ENCODE results near the gene INTS15. TPM values are rescaled to one million over a fixed set of nuclear protein-coding genes. Genes with fewer than 3 reads are reported as not detected.

The INTS15 gene
- total RNA-seq, 1 experiment from 2014 or later, result 38.6 TPM

GRCh38 chr7:6656413-6656812 is 66.6 kb downstream of the INTS15 start:
- no peak for DNase-seq (ENCODE audit: low spot score)

Other genes with a start within 250 kb of the INTS15 start
- 52.1 and 58.0 TPM in 2 replicates for gene FAM220A, start 241.1 kb upstream of the INTS15 start, total RNA-seq (2014; rRNA removed; shearing (Covaris generic))
- 136 and 203 TPM in 2 replicates for gene RAC1, start 215.5 kb upstream of the INTS15 start, total RNA-seq (2014; rRNA removed; shearing (Covaris generic))
- 16.2 and 29.2 TPM in 2 replicates for gene DAGLB, start 142.1 kb upstream of the INTS15 start, total RNA-seq (2014; rRNA removed; shearing (Covaris generic))
- gene KDELR2, start 105.9 kb upstream of the INTS15 start, total RNA-seq (2014; rRNA removed; shearing (Covaris generic)), result 458 and 494 TPM in 2 replicates
- not detected in 2 replicates for gene GRID2IP, start 38.6 kb upstream of the INTS15 start, total RNA-seq (2014; rRNA removed; shearing (Covaris generic))
- gene ZDHHC4, start 12.6 kb upstream of the INTS15 start, total RNA-seq (2014; rRNA removed; shearing (Covaris generic)), result 160 and 170 TPM in 2 replicates
- gene ZNF853, start 25.6 kb downstream of the INTS15 start, total RNA-seq (2014; rRNA removed; shearing (Covaris generic)), result 2.8 and 3.7 TPM in 2 replicates
- 5.1 and 7.9 TPM in 2 replicates for gene ZNF316, start 47.3 kb downstream of the INTS15 start, total RNA-seq (2014; rRNA removed; shearing (Covaris generic))
- gene ZNF12, start 116.9 kb downstream of the INTS15 start, total RNA-seq (2014; rRNA removed; shearing (Covaris generic)), result 17.5 and 27.3 TPM in 2 replicates
- 0.06 TPM in 1 of 2 replicates, not detected in the other for gene RSPH10B2, start 164.1 kb downstream of the INTS15 start, total RNA-seq (2014; rRNA removed; shearing (Covaris generic))
- 59.5 and 77.7 TPM in 2 replicates for gene CCZ1B, start 236.3 kb downstream of the INTS15 start, total RNA-seq (2014; rRNA removed; shearing (Covaris generic))

Measured in H4 (cell line).